Testis (tissue), 2 donors: ENCODE measurements around the gene FRMD8.

Source experiments
- CTCF ChIP-seq, 3 experiments: fragments of 450-650 bp in 2 of 3; fragments of 200-600 bp in 1 of 3; sonication (generic) in 1 of 3; IDR thresholded peaks; one replicate each; pipeline ENCODE4 v1.5.1; 2016 to 2019; ENCODE audit warnings: antibody characterized with exemption in 3 of 3, mild to moderate bottlenecking in 2 of 3, moderate library complexity in 1 of 3
- POLR2A ChIP-seq: fragments of 450-650 bp; IDR thresholded peaks from one replicate; pipeline ENCODE4 v1.6.1; 2017; ENCODE audit warnings: antibody characterized with exemption, mild to moderate bottlenecking, moderate library complexity

- TF ChIP-seq CTCF (IDR thresholded peaks at IDR 0.05) (no peak), POLR2A (no peak)
Observed at GRCh38 chr11:65459552-65459951, 73.1 kb downstream of the FRMD8 start.
